Neural cell (in vitro differentiated cells): ENCODE measurements around the gene KPNA1.

Experiments used
- CTCF ChIP-seq: fragments of 450-650 bp; IDR thresholded peaks from 2 replicates; pipeline ENCODE4 v1.5.1; 2014; ENCODE audit warnings: antibody characterized with exemption, mild to moderate bottlenecking, moderate library complexity; ENCODE audit not compliant: poor library complexity, severe bottlenecking
- EP300 ChIP-seq: fragments of 450-650 bp; conservative IDR thresholded peaks from 2 replicates; pipeline ENCODE4 v1.6.1; 2014; ENCODE audit warnings: antibody characterized with exemption, mild to moderate bottlenecking, moderate library complexity; ENCODE audit not compliant: poor library complexity, severe bottlenecking
- POLR2AphosphoS5 ChIP-seq: IDR thresholded peaks from 2 replicates; pipeline ENCODE4 v1.6.1; 2012

GRCh38 chr3:122476532-122476931 lies 38.2 kb downstream of the KPNA1 start:
- TF ChIP-seq POLR2AphosphoS5: no peak
- no peak for TF ChIP-seq CTCF
- no peak for TF ChIP-seq EP300
